Gastrocnemius medialis (tissue), 4 donors: ENCODE measurements around the gene DYNLT5.

Source experiments
- POLR2A ChIP-seq, 2 donors: fragments of 450-650 bp; IDR thresholded peaks; one replicate each; pipeline ENCODE4 v1.6.1; 2017; ENCODE audit warnings: antibody characterized with exemption in 2 of 2, mild to moderate bottlenecking in 2 of 2, moderate library complexity in 2 of 2
- TF ChIP-seq, protein P1 (sequence below), 5 experiments: fragments of 450-650 bp in 3 of 5; fragments of 200-600 bp in 2 of 5; sonication (generic) in 2 of 5; IDR thresholded peaks in 4 of 5; conservative IDR thresholded peaks in 1 of 5; 1 replicate in 4 of 5; 2 replicates in 1 of 5; pipeline ENCODE4 v1.5.1; 2016 to 2019; ENCODE audit warnings: antibody characterized with exemption in 5 of 5, mild to moderate bottlenecking in 3 of 5, moderate library complexity in 3 of 5

- no peak for TF ChIP-seq POLR2A (IDR thresholded peaks at IDR 0.05)
- TF ChIP-seq, protein P1, sequence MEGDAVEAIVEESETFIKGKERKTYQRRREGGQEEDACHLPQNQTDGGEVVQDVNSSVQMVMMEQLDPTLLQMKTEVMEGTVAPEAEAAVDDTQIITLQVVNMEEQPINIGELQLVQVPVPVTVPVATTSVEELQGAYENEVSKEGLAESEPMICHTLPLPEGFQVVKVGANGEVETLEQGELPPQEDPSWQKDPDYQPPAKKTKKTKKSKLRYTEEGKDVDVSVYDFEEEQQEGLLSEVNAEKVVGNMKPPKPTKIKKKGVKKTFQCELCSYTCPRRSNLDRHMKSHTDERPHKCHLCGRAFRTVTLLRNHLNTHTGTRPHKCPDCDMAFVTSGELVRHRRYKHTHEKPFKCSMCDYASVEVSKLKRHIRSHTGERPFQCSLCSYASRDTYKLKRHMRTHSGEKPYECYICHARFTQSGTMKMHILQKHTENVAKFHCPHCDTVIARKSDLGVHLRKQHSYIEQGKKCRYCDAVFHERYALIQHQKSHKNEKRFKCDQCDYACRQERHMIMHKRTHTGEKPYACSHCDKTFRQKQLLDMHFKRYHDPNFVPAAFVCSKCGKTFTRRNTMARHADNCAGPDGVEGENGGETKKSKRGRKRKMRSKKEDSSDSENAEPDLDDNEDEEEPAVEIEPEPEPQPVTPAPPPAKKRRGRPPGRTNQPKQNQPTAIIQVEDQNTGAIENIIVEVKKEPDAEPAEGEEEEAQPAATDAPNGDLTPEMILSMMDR (IDR thresholded peaks at IDR 0.05 in 4 of 5, conservative IDR thresholded peaks at IDR 0.05 in 1 of 5), result no peak
Observed at GRCh38 chr1:66732407-66733166, 19.7 kb upstream of the DYNLT5 start.
